Ascending aorta (tissue), 2 donors: ENCODE data around the gene PAM16. TPM values are rescaled to one million over a fixed set of nuclear protein-coding genes. Genes with fewer than 3 reads are reported as not detected.
A peak's percentile ranks its signal among the peaks of the same experiment; 100 is the strongest.

Source experiments
- DNase-seq, 2 donors: peaks; one replicate each; pipeline ENCODE4 v3.0.0-alpha.2; 2019; ENCODE audit warnings: low spot score in 2 of 2
- H3K27ac ChIP-seq, 2 donors: fragments of 200-600 bp; sonication (generic); one replicate each; pipeline ENCODE4 v1.5.1; 2016 to 2017; ENCODE audit warnings: mild to moderate bottlenecking in 1 of 2
- H3K27me3 ChIP-seq: fragments of 200-600 bp; sonication (generic); one replicate; pipeline ENCODE4 v1.5.1; 2017
- H3K36me3 ChIP-seq, 2 donors: fragments of 200-600 bp; sonication (generic); one replicate each; pipeline ENCODE4 v1.5.1; 2016
- H3K4me1 ChIP-seq, 2 donors: fragments of 200-600 bp; sonication (generic); one replicate each; pipeline ENCODE4 v1.5.1; 2016 to 2017; ENCODE audit warnings: mild to moderate bottlenecking in 1 of 2
- H3K4me3 ChIP-seq, 2 donors: fragments of 200-600 bp; sonication (generic); one replicate each; pipeline ENCODE4 v1.5.1; 2016 to 2017; ENCODE audit warnings: mild to moderate bottlenecking in 1 of 2
- H3K9me3 ChIP-seq, 2 donors: fragments of 200-600 bp; sonication (generic); one replicate each; pipeline ENCODE4 v1.5.1; 2016
- CTCF ChIP-seq, 3 experiments: fragments of 200-600 bp in 2 of 3; fragments of 450-650 bp in 1 of 3; sonication (generic) in 2 of 3; IDR thresholded peaks; one replicate each; pipeline ENCODE4 v1.5.1; 2016 to 2019; ENCODE audit warnings: antibody characterized with exemption in 3 of 3, mild to moderate bottlenecking in 1 of 3, moderate library complexity in 1 of 3
- intact Hi-C: fragments of 100-400 bp; cut with DNase I; formaldehyde crosslinking; loops from one replicate; pipeline ENCODE4 v1.15.1; 2023
- total RNA-seq: library from RNA; depleted of rRNA; stranded (reverse); fragments of >200 nt; gene quantifications from one replicate; pipeline ENCODE4 v1.1.0, GENCODE V29; 2016

Gene PAM16
- total RNA-seq, 1 donor from 2014 or later, result 26.6 TPM

DNA sequence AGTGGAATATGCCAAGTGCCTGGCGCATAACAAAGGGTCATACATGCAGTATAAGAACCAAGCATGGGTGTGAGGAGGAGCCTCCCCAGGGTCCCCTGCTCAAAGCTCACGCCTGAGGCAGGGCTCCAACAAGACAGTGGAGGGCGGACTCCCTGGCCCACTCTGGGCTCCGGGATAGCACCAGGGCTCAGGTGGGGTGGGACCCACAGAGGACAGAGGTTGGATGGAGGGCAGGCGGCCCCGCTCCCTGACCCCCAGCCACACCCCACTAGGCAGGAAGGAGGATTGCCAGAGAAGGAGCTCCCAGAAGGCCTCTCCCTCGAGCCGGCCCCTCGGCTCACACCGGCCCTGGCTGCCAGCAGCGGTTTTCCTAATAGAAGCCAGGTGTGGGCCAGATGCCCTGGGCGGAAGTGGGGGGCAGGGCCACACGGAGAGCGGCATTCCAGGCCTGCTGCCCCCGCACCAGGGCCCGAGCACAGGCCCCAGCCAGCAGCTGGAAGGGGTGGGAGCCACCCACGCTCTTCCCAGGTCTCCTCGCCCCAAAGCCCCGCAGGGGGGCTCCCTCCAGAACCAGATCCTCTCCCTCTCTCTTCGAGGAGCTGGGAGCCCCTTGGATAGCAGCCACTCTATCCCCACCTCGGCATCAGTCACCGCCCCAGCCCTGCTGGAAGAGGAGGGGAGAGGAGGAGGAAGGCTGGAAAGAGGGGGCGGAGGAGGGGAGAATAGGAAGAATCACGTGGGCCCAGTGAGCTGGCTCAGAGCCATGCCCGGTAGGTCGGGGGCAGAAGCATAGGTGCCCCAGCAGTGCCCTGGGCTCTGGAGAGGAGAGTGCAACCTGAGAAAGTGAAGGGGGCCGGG lies 41.5 kb upstream of the PAM16 start:
- no peak for TF ChIP-seq CTCF (IDR thresholded peaks at IDR 0.05)
- peak in 1 of 2 donors; percentile 77 for DNase-seq
- Histone ChIP-seq H3K27ac (peak overlapping the region; percentile 94 to 99), H3K27me3 (no peaks in the 10 kb centered on the region), H3K9me3 (no peaks in the 10 kb centered on the region), H3K4me3 (no peak overlapping the region), H3K4me1 (peaks cover 20 to 35% of the 10 kb centered on the region in 2 donors), H3K36me3 (peaks cover 0 to 4% of the 10 kb centered on the region in 2 donors)
- intact Hi-C loops, result no loop called here

GRCh38 chr16:4391631-4392381 lies 40.7 kb upstream of the PAM16 start:
- no peak for TF ChIP-seq CTCF (IDR thresholded peaks at IDR 0.05)
- H3K9me3 ChIP-seq, result no peaks in the 10 kb centered on the region
- DNase-seq, result peak in 1 of 2 donors; percentile 64
- no peak overlapping the region for H3K4me3 ChIP-seq
- intact Hi-C loops, result no loop called here
- H3K4me1 ChIP-seq, result peaks cover 28 to 43% of the 10 kb centered on the region in 2 donors
- peak overlapping the region; percentile 94 to 99 for H3K27ac ChIP-seq
- no peaks in the 10 kb centered on the region for H3K27me3 ChIP-seq
- peaks cover 0 to 4% of the 10 kb centered on the region in 2 donors for H3K36me3 ChIP-seq

DNA sequence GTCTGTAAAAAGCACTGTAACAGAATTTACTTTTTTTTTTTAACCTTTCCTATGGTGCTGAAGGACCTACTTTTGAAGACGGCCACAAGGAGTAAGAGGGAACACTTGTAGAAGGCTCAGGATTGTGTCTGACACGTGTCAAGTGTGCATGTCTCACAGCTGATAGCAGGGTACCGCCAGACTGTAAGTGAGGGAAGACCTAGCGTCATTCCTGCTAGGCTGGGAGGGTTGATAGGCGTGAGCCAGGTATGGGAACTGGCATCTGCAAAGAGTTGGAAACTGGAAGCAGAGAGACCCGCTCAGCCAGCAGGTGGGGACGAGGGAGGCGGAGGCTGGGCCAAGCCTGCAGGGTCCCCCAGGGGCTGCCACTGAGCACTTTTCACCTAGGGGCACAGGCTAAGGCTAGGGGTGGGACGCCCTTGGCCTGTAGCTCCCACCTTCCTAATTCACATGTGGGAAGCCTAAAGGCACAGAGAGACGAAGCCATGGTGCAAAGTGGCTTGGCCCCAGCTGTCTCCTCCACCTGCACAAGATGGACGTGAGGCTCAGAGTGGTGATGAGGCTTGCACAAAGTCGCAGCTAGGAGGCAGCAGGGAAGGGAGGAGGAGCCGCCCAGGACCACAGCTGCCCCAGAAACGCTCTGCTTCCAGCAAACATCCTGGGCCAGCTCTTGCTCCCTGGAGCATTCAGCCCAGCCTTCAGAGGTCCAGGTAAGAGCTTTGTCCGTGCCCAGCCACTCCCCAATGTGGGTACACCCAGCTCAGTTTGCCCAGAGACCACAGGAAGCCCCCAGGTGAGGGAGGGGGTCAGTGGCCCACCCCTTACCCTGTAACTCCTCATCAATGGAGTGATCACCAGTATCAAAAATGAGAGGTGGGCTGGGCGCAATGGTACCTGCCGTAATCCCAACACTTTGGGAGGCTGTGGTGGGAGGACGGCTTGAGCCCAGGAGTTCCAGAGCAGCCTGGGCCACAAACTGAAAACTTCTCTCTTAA lies 39.4 kb upstream of the PAM16 start:
- Histone ChIP-seq H3K9me3 (no peaks in the 10 kb centered on the region), H3K27me3 (no peaks in the 10 kb centered on the region), H3K4me3 (no peak overlapping the region), H3K27ac (peak overlapping the region; percentile 94 to 99), H3K36me3 (peaks cover 0 to 4% of the 10 kb centered on the region in 2 donors), H3K4me1 (peaks cover 40 to 56% of the 10 kb centered on the region in 2 donors)
- no peak for TF ChIP-seq CTCF (IDR thresholded peaks at IDR 0.05)
- intact Hi-C loops, result no loop called here
- DNase-seq, result peak in 1 of 2 donors; percentile 59

DNA sequence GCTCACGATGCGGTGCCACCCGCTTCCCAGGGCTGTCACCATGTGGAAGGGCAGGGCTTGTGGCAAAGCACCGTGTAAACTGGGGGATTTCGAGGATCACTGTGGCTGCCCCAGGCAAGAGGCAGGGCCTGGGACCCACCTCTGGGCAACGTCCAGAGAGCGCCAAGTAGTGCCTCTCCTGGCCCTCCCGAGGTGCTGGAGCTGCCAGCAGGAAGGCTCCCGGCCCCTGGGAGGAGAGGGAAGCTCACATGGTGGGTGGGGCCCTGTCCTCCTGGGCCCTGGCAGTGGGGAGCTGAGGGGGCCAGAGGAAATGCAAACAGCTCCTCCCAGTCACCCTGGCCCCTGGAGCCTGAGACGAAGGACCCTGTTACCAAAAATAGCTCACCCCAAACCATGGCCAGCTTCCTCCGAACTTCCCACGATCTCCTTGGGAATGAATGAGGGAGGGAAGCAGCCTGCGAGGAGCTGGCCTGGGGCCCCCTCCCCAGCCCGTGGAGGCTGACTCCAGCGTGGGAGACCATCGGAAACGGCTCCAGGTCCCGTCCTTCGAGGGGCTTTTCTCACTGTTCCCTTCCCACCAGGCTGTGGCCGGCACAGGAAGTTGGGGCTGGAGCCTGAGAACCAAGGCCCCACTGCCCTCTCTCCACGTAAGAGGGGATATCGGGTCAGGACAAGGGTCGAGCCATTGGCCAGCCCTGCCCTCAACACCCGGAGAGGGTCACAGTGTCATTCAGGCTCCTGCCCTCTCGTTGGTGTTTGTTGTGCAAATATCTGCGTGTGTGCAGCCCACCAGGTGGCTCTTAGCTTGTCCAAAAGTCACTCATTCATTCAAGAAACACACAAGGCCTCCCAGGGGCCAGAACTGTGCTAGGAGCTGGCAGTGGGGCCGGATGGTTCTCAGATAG lies 38.2 kb upstream of the PAM16 start:
- DNase-seq, result peak in 1 of 2 donors; percentile 70
- peaks cover 44 to 68% of the 10 kb centered on the region in 2 donors for H3K4me1 ChIP-seq
- intact Hi-C loops, result loop anchor here (2.0 to 5.0 kb wide), 2 partner anchors 27 to 37 kb away; partner anchors contain the start of genes CORO7 and PAM16
- peak overlapping the region; percentile 94 to 99 for H3K27ac ChIP-seq
- peaks cover 0 to 2% of the 10 kb centered on the region in 2 donors for H3K36me3 ChIP-seq
- H3K9me3 ChIP-seq, result no peaks in the 10 kb centered on the region
- H3K4me3 ChIP-seq, result no peak overlapping the region
- no peaks in the 10 kb centered on the region for H3K27me3 ChIP-seq
- no peak for TF ChIP-seq CTCF (IDR thresholded peaks at IDR 0.05)
